ENCODE data around the gene ATP2B2. TPM values are rescaled to one million over a fixed set of nuclear protein-coding genes. Genes with fewer than 3 reads are reported as not detected.

The ATP2B2 gene
- total RNA-seq, 1 donor from 2014 or later, result 0.09 TPM

DNA sequence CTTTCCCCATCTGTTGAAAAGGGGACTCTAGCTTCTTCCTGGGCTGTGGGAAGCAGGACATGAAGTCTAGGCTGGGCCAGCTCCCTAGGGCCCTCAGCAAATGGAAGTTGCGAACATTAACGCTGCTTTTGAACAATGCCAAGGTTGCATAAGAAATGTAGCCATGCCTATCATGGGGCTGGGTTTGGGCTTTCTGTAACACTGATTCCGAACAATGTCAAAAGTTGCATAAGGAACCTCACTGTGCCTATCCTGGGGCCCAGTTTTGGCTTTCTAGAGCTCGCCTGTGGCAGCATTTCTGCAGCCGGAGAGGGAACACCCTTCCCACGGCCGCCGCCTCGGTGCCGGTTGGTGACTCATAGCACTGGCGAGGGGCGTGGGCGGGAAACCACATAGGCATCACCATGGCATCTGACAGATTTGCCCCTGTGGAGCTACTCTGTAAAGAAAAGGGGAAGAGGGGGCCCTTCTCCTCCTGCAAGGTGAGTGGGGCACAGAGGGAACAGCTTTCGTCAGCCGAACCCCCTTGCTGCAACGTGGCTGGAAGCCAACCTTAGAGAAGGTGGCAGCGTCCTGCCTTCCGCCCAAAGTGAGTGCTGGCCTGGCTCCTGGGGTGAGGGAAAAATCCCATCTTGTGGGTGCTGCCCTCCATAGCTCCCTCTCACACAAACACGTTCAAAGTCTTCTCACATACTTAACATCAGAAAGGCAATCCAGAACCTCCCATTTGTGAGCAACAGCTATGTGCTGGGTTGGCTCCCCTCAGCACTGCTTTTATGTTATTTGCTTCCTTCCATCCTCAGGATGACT is 46.6 kb upstream of the ATP2B2 start:
- H3K27ac ChIP-seq, result no peak overlapping the region
- H3K27me3 ChIP-seq (ENCODE audit: low read depth), result peaks cover 6% of the 10 kb centered on the region
- H3K4me3 ChIP-seq, result no peak overlapping the region
- intact Hi-C loops (cut with DNase I), result no loop called here
- DNase-seq, result peak; percentile 87
- ATAC-seq, result peak; percentile 80 to 85
- no peaks in the 10 kb centered on the region for H3K4me1 ChIP-seq
- H3K9me3 ChIP-seq, result no peaks in the 10 kb centered on the region
- H3K36me3 ChIP-seq, result no peaks in the 10 kb centered on the region
- TF ChIP-seq, protein P1, sequence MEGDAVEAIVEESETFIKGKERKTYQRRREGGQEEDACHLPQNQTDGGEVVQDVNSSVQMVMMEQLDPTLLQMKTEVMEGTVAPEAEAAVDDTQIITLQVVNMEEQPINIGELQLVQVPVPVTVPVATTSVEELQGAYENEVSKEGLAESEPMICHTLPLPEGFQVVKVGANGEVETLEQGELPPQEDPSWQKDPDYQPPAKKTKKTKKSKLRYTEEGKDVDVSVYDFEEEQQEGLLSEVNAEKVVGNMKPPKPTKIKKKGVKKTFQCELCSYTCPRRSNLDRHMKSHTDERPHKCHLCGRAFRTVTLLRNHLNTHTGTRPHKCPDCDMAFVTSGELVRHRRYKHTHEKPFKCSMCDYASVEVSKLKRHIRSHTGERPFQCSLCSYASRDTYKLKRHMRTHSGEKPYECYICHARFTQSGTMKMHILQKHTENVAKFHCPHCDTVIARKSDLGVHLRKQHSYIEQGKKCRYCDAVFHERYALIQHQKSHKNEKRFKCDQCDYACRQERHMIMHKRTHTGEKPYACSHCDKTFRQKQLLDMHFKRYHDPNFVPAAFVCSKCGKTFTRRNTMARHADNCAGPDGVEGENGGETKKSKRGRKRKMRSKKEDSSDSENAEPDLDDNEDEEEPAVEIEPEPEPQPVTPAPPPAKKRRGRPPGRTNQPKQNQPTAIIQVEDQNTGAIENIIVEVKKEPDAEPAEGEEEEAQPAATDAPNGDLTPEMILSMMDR (IDR thresholded peaks at IDR 0.05), result no peak

DNA sequence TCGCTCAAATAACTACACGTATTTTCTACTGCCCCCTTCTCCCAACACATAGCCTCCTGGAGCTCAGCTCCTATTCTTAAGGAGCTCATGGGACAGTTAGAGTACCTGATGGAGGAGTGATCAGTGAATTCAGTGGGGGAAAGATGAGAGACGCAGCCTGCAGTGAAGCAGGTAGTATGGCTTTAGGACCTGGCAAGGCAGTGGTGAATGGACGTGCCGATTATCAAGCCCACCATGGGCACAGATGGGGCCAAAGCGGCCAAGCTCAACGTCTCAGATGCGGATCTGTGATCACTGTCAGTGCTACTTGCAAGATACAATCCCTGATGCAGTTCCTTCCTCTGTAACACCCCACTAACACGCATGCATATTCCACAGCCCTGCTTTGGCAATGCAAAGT is 45.8 kb upstream of the ATP2B2 start:
- no peaks in the 10 kb centered on the region for H3K9me3 ChIP-seq
- no peak overlapping the region for H3K4me3 ChIP-seq
- TF ChIP-seq, protein P1 (IDR thresholded peaks at IDR 0.05), result no peak
- intact Hi-C loops (cut with DNase I), result no loop called here
- ATAC-seq, result no peak
- no peak for DNase-seq
- H3K27me3 ChIP-seq (ENCODE audit: low read depth), result peaks cover 9% of the 10 kb centered on the region
- no peaks in the 10 kb centered on the region for H3K4me1 ChIP-seq
- no peaks in the 10 kb centered on the region for H3K36me3 ChIP-seq
- H3K27ac ChIP-seq, result no peak overlapping the region

DNA sequence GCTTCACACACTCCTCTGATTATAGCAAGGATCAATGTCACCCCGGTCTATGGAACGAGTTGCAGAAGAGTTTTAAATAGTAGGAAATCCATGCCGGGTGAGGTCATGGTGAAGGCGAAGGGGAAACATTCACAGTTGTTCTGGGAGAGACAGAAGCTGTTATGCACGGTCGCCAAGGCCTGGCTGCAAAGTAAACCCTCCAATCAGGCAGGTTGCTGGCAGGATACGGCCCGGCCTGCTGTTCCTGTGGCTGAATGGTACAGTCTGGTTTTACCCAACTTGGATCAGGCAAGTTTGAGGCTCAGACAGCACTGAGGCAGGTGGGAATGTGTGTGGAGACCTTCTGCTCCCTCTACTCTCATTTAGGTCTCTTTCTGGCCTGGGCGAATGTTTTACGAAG is 45.3 kb upstream of the ATP2B2 start:
- peaks cover 11% of the 10 kb centered on the region for H3K27me3 ChIP-seq (ENCODE audit: low read depth)
- no peak overlapping the region for H3K27ac ChIP-seq
- ATAC-seq, result no peak
- H3K9me3 ChIP-seq, result no peaks in the 10 kb centered on the region
- H3K4me3 ChIP-seq, result no peak overlapping the region
- H3K36me3 ChIP-seq, result no peaks in the 10 kb centered on the region
- intact Hi-C loops (cut with DNase I), result no loop called here
- no peaks in the 10 kb centered on the region for H3K4me1 ChIP-seq
- TF ChIP-seq, protein P1 (IDR thresholded peaks at IDR 0.05), result no peak
- DNase-seq, result no peak

DNA sequence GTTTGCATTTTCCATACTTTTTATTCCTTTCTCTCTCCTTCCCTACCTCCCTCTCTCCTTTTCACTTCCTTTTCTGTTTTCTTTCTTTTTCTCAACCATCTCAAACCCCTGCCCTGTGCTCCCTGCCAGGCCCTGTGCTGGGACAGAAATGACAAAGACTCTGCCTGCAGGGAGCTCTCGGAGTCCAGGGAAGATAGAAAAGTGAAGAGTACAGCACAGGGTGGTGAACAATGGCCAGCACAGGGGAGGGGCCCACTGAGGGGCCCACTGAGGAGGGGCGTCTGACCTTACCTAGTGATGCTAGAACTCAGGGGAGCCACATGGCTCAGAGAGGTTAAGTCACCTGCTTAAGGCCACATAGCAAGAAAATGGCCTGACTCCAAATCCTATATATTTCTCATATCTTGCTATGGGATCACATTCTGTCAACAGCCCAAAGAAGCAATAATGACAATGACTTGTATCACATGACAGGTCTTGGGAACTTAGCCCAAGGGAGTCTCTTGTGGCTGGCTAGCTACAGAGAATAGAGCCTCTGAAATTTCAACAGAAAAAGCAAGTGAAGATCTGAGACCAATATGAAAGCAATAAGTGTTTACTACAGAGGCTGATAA is 44.3 kb upstream of the ATP2B2 start:
- Histone ChIP-seq H3K27me3 (ENCODE audit: low read depth) (peaks cover 11% of the 10 kb centered on the region), H3K36me3 (no peaks in the 10 kb centered on the region), H3K27ac (no peak overlapping the region), H3K9me3 (no peaks in the 10 kb centered on the region), H3K4me1 (no peaks in the 10 kb centered on the region), H3K4me3 (no peak overlapping the region)
- no peak for DNase-seq
- intact Hi-C loops (cut with DNase I), result no loop called here
- TF ChIP-seq, protein P1 (IDR thresholded peaks at IDR 0.05), result no peak
- no peak for ATAC-seq

DNA sequence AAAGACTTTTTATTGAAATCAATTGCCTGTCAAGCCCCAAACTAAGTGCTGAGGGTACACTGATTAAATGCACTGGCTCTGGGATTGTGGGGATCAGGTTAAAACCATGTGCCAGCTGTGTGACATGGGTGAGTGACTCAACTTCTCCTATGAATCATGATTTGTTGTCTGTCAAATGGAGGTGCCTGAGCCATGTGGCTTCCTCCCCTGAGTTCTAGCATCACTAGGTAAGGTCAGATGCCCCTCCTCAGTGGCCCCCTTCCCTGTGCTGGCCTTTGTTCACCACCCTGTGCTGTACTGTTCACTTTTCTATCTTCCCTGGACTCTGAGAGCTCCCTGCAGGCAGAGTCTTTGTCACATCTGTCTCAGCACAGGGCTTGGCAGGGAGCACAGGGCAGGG is 43.6 kb upstream of the ATP2B2 start:
- intact Hi-C loops (cut with DNase I), result no loop called here
- H3K9me3 ChIP-seq, result no peaks in the 10 kb centered on the region
- no peak overlapping the region for H3K27ac ChIP-seq
- ATAC-seq (no peak), DNase-seq (no peak)
- H3K4me1 ChIP-seq, result no peaks in the 10 kb centered on the region
- H3K27me3 ChIP-seq (ENCODE audit: low read depth), result peaks cover 11% of the 10 kb centered on the region
- H3K4me3 ChIP-seq, result no peak overlapping the region
- TF ChIP-seq, protein P1 (IDR thresholded peaks at IDR 0.05), result no peak
- no peaks in the 10 kb centered on the region for H3K36me3 ChIP-seq
